PFSK-1 (cell line): ENCODE measurements around the gene ASMTL.

ENCODE experiments used
- FOXP2 ChIP-seq: optimal IDR thresholded peaks from 2 replicates; pipeline ENCODE3; 2011; ENCODE audit warnings: borderline replicate concordance, control low read depth, inconsistent platforms; ENCODE audit not compliant: insufficient read depth; ENCODE audit errors: extremely low read length, extremely low read depth
- POLR2AphosphoS5 ChIP-seq: IDR thresholded peaks from 2 replicates; pipeline ENCODE4 v1.6.1; 2012; ENCODE audit warnings: low read depth, mild to moderate bottlenecking, control low read depth, low read length, moderate library complexity
- REST ChIP-seq, 2 experiments: IDR thresholded peaks; 2 replicates each; pipeline versions ENCODE4 v1.6.1 to v1.8.0; 2011 to 2012; ENCODE audit warnings: low read depth in 2 of 2, low read length in 2 of 2, control low read depth in 1 of 2, inconsistent platforms in 1 of 2, mild to moderate bottlenecking in 1 of 2, moderate library complexity in 1 of 2; ENCODE audit not compliant: insufficient read depth in 1 of 2
- SIN3A ChIP-seq: IDR thresholded peaks from 2 replicates; pipeline ENCODE4 v1.6.1; 2012; ENCODE audit warnings: mild to moderate bottlenecking, low read length, moderate library complexity, borderline replicate concordance; ENCODE audit not compliant: insufficient read depth
- TAF1 ChIP-seq: IDR thresholded peaks from 2 replicates; pipeline ENCODE4 v1.6.1; 2012; ENCODE audit warnings: low read length, control low read depth, borderline replicate concordance; ENCODE audit not compliant: insufficient read depth

Gene ASMTL

GRCh38 chrX:1391370-1391706 lies 61.4 kb downstream of the ASMTL start:
- TF ChIP-seq REST (IDR thresholded peaks at IDR 0.05; ENCODE audit: insufficient read depth in 1 of 2, low read depth in 2 of 2, low read length in 2 of 2) (0 out of 4 replicates have a peak, but pooled peaks of 1 of the 2 experiments have one; percentile 9), SIN3A (no peak), FOXP2 (no peak), TAF1 (no peak)

GRCh38 chrX:1390621-1391369 lies 61.9 kb downstream of the ASMTL start:
- TF ChIP-seq SIN3A, result no peak
- TF ChIP-seq POLR2AphosphoS5, result peak; percentile 40

- TF ChIP-seq SIN3A (no peak), FOXP2 (no peak), TAF1 (no peak), POLR2AphosphoS5 (no peak), REST (IDR thresholded peaks at IDR 0.05; ENCODE audit: insufficient read depth in 1 of 2, low read depth in 2 of 2, low read length in 2 of 2) (no peak)
These were observed 62.8 kb downstream of the ASMTL start for GRCh38 chrX:1389993-1390285.

GRCh38 chrX:1389181-1389992 lies 63.3 kb downstream of the ASMTL start:
- TF ChIP-seq REST (IDR thresholded peaks at IDR 0.05; ENCODE audit: insufficient read depth in 1 of 2, low read depth in 2 of 2, low read length in 2 of 2) (no peak), SIN3A (no peak), POLR2AphosphoS5 (peak; percentile 58; the same call in 1 of the 2 replicates), TAF1 (no peak), FOXP2 (no peak)

GRCh38 chrX:1388651-1389050 lies 64.1 kb downstream of the ASMTL start:
- no peak for TF ChIP-seq REST (IDR thresholded peaks at IDR 0.05; ENCODE audit: insufficient read depth in 1 of 2, low read depth in 2 of 2, low read length in 2 of 2)
- no peak for TF ChIP-seq FOXP2
- no peak for TF ChIP-seq SIN3A
- no peak for TF ChIP-seq TAF1
- TF ChIP-seq POLR2AphosphoS5, result no peak
